Ecto neural progenitor cell (in vitro differentiated cells): ENCODE data around the gene LIMS2.

ENCODE experiments used
- DNase-seq: peaks from one replicate; pipeline ENCODE4 v3.0.0-alpha.2; 2018; ENCODE audit warnings: low spot score

LIMS2 gene

GRCh38 chr2:127645395-127646291 lies 29.7 kb downstream of the LIMS2 start, which contains the start of gene GPR17:
GPR17 (plus strand) TSS chr2:127646153; CDS start chr2:127650736, 4,583 bp downstream.
- no peak for DNase-seq

GRCh38 chr2:127645026-127645394 lies 30.3 kb downstream of the LIMS2 start:
- no peak for DNase-seq

GRCh38 chr2:127644066-127645025 lies 31.0 kb downstream of the LIMS2 start:
- DNase-seq, result no peak

- DNase-seq, result no peak
These were observed 31.8 kb downstream of the LIMS2 start for GRCh38 chr2:127643439-127644065.

- no peak for DNase-seq
These were observed 32.5 kb downstream of the LIMS2 start for GRCh38 chr2:127642706-127643438.

GRCh38 chr2:127641846-127642507 lies 33.4 kb downstream of the LIMS2 start:
- DNase-seq, result no peak

- no peak for DNase-seq
These were observed 34.2 kb downstream of the LIMS2 start for GRCh38 chr2:127641133-127641532.

- DNase-seq, result no peak
These were observed 35.0 kb downstream of the LIMS2 start for GRCh38 chr2:127640082-127641072.

GRCh38 chr2:127639111-127639474 lies 36.2 kb downstream of the LIMS2 start:
- no peak for DNase-seq

- no peak for DNase-seq
These were observed 36.8 kb downstream of the LIMS2 start for GRCh38 chr2:127638361-127639110.

GRCh38 chr2:127637725-127638252 lies 37.5 kb downstream of the LIMS2 start:
- DNase-seq, result no peak

- no peak for DNase-seq
These were observed 38.1 kb downstream of the LIMS2 start for GRCh38 chr2:127637236-127637630.

- DNase-seq, result no peak
These were observed 38.8 kb downstream of the LIMS2 start for GRCh38 chr2:127636248-127637235.

- DNase-seq, result no peak
These were observed 39.7 kb downstream of the LIMS2 start for GRCh38 chr2:127635380-127636237.

- DNase-seq, result no peak
These were observed 40.5 kb downstream of the LIMS2 start for GRCh38 chr2:127634626-127635379.
